Stimulated activated CD4-positive, alpha-beta T cell treated with anti-CD3 and anti-CD28 coated beads, Interleukin-2, amount 100 ng/mL, for 4 hours (primary cell): ENCODE measurements around the gene TIMP1.
A peak's percentile ranks its signal among the peaks of the same experiment; 100 is the strongest.

ENCODE experiments used
- DNase-seq: peaks from one replicate; pipeline ENCODE4 v3.0.0-alpha.2; 2020; ENCODE audit warnings: low read depth

Gene TIMP1

GRCh38 chrX:47573341-47574075, 8.7 kb upstream of the TIMP1 start:
- no peak for DNase-seq

GRCh38 chrX:47574076-47574546, 8.1 kb upstream of the TIMP1 start:
- DNase-seq, result no peak

- no peak for DNase-seq
These were observed 7.5 kb upstream of the TIMP1 start for GRCh38 chrX:47574547-47575301.

- no peak for DNase-seq
These were observed 6.0 kb upstream of the TIMP1 start for GRCh38 chrX:47576021-47576898.

- DNase-seq, result no peak
These were observed 4.8 kb upstream of the TIMP1 start for GRCh38 chrX:47577424-47577823.

- no peak for DNase-seq
These were observed 4.3 kb upstream of the TIMP1 start for GRCh38 chrX:47577901-47578300.

GRCh38 chrX:47578692-47579091, 3.5 kb upstream of the TIMP1 start:
- DNase-seq, result no peak

GRCh38 chrX:47579537-47579936, 2.7 kb upstream of the TIMP1 start:
- DNase-seq, result peak; percentile 7

- no peak for DNase-seq
These were observed 1.1 kb downstream of the TIMP1 start for GRCh38 chrX:47583240-47583861.

- DNase-seq, result no peak
These were observed 2.5 kb downstream of the TIMP1 start for GRCh38 chrX:47584714-47585113.

GRCh38 chrX:47585273-47585672, 3.0 kb downstream of the TIMP1 start:
- DNase-seq, result no peak

GRCh38 chrX:47586043-47586787, 4.0 kb downstream of the TIMP1 start:
- DNase-seq, result no peak

- no peak for DNase-seq
These were observed 5.1 kb downstream of the TIMP1 start for GRCh38 chrX:47587091-47587891.

- no peak for DNase-seq
These were observed 5.9 kb downstream of the TIMP1 start for GRCh38 chrX:47587906-47588735.

- no peak for DNase-seq
These were observed 8.7 kb downstream of the TIMP1 start for GRCh38 chrX:47590984-47591383.

GRCh38 chrX:47593522-47593921, 11.3 kb downstream of the TIMP1 start:
- DNase-seq, result no peak

- no peak for DNase-seq
These were observed 13.5 kb downstream of the TIMP1 start for GRCh38 chrX:47595716-47596251.

GRCh38 chrX:47596256-47596655, 14.0 kb downstream of the TIMP1 start:
- DNase-seq, result no peak

GRCh38 chrX:47597222-47597621, 15.0 kb downstream of the TIMP1 start:
- no peak for DNase-seq
